Fibroblast of upper back skin (primary cell): ENCODE measurements around the gene RIC8B.
"Not testable (repeated sequence)": the region's sequence is repeated elsewhere in the genome, so short reads cannot be mapped to it uniquely, and the experiment has no call there.

ENCODE experiments used
- DNase-seq: peaks from one replicate; pipeline ENCODE4 v3.0.0-alpha.2; 2013

The RIC8B gene

DNA sequence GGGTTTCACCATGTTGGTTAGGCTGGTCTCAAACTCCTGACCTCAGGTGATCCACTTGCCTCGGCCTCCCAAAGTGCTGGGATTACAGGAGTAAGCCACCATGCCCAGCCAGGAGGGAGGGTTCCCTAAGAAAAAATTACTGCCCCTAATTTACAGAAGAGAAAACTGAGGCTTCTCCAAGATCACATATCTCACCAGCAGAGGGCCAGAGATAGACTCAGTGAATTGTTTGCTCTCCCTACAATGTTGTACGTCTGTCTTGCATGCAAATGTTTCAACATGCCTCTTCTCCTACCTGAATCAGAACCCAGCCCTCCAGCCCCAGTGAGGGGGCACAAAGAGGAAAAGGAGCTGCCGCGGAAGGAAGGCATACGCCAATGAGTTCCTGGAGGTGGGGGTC lies 132.9 kb downstream of the RIC8B start:
- DNase-seq = no peak

DNA sequence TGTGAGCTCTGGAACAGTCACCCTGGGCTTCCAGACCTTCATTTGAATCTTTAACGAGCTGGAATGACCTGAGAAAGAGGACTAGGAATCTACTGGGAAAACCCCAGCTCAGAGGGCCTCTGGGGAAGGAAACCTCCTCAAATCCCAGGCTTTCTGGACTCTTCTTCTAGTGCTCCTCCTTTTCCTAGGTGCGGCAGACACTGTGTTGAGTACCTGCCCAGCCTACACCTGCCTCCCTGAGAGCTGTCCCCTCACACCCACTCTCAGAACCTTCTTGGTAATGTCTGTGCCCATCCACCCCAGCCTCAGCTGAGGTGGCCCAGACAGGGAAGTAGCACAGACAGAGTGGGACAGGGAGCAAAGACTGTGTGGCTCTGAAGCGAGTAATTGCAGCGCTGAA lies 133.4 kb downstream of the RIC8B start:
- DNase-seq = no peak

DNA sequence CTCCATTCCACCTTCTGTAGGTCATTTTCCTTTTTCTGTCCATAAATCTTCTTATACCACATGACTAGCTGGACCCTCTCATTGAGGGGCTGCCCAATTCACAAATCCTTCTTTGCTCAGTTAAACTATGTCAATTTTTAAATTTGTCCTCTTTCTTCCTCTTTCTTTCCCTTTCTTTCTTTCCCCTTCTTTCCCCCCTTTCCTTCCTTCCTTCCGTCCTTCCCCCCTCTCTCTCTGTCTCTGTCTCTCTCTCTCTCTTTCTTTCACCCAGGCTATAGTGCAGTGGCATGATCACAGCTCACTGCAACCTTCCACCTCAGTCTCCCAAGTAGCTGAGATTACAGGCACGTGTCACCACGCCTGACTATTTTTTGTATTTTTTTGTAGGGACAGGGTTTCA lies 134.1 kb downstream of the RIC8B start:
- no peak for DNase-seq

DNA sequence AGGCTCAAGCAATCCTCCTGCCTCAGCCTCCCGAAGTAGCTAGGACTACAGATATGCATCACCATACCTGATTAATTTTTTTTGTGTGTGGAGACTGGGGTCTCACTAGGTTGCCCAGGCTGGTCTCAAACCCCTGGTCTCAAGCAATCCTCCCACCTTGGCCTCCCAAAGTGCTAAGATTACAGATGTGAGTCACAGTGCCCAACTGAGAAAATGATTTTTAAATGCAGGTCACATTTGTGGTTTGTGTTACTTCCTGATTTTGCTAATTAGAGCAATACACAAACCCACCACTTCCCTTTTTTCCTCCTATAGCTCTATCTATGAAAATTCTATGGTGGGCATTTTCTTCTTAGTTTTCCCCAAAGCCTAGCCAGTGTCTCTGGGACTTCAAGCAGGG lies 135.7 kb downstream of the RIC8B start:
- no peak for DNase-seq

DNA sequence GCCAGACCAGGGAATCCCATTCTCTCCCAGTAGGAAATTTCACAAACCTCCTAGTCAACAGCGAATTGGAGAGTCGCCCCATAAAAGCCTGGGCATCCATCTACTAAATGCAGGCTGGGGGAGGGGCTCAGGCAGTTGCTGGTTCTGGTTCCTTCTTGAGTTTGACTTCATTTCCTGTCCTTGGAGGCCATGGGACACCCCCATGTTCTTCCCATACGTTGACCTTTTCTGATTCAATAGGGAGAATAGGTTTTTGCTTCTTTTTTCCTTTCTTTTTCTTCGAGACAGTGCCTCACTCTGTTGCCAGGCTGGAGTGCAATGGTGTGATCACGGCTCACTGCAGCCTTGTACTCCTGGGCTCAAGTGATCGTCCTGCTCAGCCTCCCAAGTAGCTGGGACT lies 137.1 kb downstream of the RIC8B start:
- no peak for DNase-seq

DNA sequence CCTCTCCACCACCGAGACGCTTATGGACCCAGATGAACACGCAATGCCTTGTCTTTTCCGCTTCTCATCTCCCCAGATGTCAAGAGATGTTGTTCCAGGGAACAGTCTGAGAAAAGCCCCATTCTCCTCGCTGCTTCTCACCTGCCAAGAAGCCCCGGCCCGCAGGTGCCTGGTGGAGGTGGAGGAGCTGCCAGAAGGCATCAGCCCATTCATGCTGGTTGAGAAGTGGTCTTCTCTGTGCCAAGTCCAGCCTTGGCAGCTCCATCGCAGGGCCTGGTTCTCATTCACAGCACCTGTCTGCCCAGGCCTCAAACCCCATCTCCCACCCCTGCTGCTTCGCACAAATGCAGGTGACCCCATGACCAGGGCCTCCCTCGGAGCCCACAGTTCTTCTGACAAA lies 139.0 kb downstream of the RIC8B start:
- no peak for DNase-seq

DNA sequence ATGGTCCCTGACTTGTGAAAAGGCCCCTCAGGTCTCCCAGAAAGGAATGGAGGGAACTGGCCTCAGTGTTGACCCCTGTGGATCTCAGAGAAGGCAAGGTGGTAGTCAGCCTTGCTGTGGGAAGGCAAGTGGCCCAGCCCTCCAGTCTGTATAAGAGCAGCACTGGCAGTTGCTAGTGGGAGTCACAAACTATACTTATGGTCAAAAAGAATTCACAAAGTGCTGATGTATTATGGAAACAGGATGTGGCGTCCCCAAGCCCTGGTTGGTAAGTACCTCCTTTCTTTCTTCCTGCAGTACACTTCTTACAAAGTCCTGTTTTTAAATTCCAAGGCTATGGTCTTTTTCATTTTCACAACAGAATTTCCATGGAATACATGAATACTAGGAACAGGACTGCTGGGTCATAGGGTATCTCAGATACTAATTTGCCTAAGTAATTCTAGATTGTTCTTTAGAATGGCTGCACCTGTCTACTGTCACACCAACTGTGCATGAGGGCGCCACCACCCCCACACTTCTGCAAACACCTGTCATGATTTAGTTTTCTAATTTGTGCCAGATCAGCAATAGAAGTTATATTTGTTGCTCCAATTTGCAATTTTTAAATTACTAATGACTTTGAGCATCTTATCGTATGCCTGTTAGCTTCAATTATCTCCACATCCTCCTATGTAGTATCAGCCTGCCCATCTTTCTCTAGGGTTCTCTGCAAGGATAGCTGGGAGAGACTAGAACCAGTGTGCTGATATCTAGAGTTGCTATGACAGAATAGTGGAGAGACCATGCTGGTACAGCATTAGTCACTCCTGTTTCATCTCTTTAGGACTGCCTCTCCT lies 140.5 kb downstream of the RIC8B start:
- no peak for DNase-seq

DNA sequence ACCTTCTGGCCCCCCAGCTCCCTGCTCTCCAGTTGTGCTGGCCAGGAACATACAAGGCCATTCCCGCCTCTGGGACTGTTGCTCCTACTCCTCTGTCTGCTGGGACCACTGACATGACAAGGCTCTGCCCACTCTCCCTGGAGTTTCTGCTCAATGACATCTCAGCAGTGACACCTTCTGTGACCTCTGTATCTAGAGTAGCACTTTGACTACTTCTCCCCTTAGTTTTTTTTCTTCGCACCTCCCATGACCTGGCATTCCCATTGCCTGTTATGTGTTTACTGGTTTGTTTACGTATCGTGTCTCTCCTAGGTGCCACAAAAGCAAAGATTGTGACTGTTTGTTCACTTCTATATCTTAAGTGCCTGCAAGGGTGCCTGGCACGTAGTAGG lies 141.1 kb downstream of the RIC8B start:
- DNase-seq = no peak

DNA sequence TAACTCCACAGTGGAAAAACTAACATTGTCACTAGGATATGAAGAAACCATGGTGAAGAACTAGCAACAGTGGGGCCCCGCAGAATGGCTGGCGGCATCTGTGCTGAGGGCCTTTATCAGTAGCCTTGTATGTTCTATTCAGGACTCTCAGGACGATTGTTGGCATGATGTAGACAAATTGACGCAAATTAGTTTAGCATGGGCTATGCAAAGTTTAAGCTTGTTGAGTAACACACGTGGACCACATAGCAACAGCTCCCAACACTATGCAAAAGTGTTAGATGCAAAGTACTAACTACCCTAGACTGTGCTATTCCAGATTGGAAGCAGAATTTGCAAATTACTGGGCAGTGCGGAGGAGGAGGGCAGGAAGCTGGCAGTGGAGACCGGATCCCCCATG lies 143.0 kb downstream of the RIC8B start:
- no peak for DNase-seq

DNA sequence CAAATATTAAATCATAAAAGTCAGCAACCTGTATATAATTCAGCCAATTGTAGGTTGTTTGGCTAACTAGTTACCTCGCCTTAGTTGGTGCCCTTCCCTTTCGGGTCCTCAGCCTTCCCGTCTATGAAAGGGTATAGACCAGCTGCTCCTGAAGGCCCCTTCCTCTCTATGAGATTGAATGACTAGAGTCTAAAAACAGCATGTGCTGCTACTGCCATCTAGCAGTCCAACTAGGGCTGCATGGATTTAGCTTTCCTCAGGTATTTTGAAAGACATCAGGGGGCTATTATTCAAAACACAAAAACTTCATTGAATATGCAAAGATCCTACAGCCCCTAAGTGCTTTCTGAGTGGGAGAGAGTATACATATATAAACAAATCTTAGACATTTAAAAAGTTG lies 144.3 kb downstream of the RIC8B start:
- DNase-seq = peak; percentile 15

DNA sequence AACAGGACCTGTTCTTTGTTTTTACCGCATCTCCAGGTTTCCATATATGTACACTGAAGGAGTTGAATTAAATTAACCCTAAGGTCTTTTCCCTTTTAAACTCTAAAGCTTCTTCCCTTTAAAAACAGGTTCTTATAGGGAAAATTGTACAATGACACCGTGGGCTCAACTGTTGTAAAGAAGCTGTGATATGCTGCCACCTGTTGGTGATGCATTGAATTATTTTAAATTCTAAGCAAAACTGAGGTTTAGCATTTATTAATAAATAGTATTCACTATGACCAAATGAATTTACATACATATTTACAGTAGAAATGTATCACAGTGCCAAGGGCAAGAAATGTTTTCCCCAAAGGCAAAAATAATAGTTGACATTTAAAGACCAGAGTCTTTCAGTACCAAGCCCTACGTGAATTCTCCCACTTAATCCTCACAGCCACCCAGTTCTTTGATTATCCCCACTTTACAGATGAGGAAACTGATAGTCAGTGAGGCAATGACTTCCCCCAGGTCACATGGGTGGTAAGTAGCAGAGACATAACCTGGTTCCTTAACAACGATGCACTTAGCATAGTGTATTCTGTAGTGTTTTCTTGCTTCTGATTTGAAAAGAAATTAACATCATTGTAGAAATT lies 145.5 kb downstream of the RIC8B start:
- peak; percentile 46 for DNase-seq

DNA sequence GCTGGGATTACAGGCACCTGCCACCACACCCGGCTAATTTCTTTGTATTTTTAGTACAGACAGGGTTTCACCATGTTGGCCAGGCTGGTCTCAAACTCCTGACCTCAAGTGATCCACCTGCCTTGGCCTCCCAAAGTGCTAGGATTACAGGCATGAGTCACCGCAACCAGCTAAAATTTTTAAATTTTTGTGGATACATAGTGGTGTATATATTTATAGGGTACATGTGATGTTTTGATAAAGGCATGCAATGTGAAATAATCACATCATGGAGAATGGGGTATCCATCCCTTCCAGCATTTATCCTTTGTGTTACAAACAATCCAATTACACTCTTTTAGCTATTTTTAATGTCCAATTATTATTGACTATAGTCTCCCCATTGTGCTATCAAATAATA lies 147.5 kb downstream of the RIC8B start:
- DNase-seq = not testable (repeated sequence)

DNA sequence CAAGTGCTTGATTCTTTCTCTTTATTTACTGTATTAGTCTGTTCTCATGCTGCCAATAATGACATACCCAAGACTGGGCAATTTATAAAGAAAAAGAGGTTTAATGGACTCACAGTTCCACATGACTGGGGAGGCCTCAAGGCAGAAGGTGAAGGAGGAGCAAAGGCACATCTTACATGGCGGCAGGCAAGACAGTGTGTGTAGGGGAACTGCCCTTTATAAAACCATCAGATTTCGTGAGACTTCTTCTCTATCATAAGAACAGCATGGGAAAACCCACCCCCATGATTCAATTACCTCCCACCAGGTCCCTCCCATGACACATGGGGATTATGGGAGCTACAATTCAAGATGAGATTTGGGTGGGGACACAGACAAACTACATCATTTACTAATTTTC lies 149.1 kb downstream of the RIC8B start:
- not testable (repeated sequence) for DNase-seq

DNA sequence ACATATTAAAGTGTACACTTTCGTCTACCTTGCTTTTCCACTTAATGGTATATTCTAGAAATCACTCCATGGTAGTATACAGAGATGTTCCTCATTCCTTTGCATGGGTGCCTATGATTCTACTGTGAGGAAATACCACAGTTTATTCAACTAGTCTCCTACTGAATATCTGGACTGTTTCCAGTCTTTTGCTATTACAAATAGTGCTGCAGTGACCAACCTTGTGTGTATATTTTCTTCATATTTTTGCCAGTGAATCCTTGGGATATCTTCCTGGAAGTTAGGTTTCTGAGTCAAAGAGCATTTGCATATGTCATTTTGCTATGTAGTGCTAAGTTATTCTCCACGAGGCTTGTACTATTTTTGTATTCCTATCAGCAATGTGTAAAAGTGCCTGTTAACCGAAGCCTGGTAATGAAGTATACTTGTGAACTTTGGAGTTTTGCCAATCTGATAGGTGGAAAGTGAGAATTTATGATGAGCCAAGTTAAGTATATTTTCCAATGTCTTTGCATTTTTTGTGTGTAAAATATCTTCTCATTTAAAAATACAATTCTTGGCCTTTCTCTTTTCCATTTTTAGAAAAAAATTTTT lies 149.9 kb downstream of the RIC8B start:
- DNase-seq = no peak

DNA sequence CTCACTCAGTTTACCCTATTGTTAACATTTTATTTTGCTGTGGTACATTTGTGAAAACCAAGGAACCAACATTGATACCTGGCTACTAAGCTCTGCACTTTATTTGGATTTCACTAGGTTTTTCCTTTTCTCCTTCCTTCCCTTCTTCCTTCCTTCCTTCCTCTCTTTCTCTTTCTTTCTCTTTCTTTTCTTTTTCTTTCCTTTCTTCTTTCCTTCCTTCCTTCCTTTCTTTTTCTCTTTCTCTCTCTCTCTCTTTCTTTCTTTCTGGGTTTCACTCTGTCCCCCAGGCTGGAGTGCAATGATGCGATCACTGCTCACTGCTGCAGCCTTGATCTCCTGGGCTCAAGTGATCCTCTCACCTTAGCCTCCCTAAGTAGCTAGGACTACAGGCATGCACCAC lies 152.2 kb downstream of the RIC8B start:
- DNase-seq = no peak

DNA sequence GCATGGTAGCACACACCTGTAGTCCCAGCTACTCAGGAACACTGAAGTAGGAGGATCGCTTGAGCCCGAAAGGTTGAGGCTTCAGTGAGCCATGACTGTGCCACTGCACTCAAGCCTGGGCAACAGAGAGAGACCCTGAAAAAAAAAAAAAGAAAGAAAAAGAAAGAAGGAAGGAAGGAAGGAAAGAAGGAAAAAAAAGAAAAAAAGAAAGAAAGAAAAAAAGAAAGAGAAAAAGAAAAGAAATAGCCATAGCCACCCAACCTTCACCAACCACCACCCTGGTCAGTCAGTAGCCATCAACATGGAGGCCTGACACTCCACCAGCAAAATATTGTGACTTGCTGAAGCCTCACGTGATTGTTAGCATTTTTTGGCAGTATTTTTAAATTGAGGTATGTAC lies 159.8 kb downstream of the RIC8B start:
- DNase-seq = no peak
